IPS-18c (cell line): Measurements from ENCODE around the gene CTDP1.
"Not testable (repeated sequence)": the region's sequence is repeated elsewhere in the genome, so short reads cannot be mapped to it uniquely, and the experiment has no call there.

Experiments
- H3K4me3 ChIP-seq: 2 replicates; pipeline ENCODE4 v1.7.0; 2013; ENCODE audit warnings: low read depth, mild to moderate bottlenecking, low read length, moderate library complexity; ENCODE audit not compliant: insufficient read depth
- H3K9me3 ChIP-seq: one replicate; pipeline ENCODE4 v1.6.1; 2013; ENCODE audit warnings: mild to moderate bottlenecking, low read length, moderate library complexity; ENCODE audit not compliant: control insufficient read depth, insufficient read depth

The CTDP1 gene

DNA sequence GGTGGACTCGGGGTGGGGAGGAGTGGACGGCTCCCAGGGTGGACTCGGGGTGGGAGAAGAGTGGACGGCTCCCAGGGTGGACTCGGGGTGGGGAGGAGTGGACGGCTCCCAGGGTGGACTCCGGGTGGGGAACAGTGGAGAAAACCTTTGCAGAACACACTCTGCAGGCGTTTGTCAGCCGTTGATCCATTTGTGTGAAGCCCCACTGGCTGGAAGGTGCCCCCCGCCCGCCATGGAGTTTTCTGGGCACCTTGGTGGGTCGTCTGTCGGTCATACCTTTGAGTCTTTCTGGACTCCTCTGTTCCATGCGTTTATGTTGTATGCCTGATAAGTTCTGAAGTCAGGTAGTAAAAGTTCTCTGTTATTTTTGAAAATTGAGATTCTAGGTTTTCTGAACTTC is 12.5 kb downstream of the CTDP1 start:
- Histone ChIP-seq H3K4me3 (no peak overlapping the region), H3K9me3 (no peaks in the 10 kb centered on the region)

DNA sequence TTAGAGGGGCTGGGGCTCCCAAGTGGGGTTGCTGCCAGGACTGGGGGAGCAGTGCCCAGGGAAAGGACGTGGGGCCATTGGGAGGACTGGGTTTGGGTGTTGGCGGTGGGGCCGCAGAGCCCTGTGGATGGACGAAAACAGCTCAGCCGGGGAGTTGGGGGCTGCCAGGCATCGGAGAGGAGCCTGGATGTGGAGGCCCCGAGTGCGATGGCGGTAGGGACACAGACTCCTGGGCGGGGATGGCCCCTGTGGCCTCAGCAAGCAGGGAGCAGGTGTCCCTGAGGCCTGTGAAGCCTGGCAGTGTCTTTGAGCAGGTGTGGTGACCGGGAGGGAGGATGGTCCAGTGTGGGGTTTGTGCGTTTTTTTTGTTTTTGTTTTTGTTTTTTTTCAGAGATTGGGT is 13.3 kb downstream of the CTDP1 start:
- Histone ChIP-seq H3K4me3 (no peak overlapping the region), H3K9me3 (no peaks in the 10 kb centered on the region)

DNA sequence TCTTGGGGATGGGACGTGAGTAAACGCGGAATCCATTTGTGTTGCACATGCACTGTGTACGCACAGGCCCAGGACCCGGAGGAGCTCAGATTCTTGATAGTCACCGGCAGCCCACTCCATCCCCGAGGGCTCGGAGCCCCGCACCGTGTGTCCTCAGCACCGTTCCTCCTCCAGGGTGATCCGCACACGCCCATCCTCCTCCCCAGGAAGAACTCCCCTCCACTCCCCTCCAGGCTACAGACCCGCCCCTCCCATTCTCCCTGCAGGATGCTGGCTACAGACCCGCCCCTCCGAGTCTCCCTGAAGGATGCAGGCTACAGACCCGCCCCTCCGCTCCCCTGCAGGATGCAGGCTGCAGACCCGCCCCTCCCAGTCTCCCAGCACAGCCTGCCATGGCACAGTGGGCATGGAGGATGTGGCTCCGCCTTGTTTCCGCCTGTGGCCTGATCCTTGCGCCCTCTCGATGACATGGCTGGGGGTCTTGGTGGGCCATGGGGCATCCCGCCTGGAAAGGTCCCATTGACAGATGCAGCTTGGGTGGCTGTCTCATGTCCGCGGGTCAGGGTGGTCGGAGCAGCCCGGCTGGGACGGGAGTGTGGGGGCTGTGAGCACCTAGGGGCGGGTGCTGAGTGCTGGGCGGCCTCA is 14.1 kb downstream of the CTDP1 start:
- no peak overlapping the region for H3K4me3 ChIP-seq
- no peaks in the 10 kb centered on the region for H3K9me3 ChIP-seq

DNA sequence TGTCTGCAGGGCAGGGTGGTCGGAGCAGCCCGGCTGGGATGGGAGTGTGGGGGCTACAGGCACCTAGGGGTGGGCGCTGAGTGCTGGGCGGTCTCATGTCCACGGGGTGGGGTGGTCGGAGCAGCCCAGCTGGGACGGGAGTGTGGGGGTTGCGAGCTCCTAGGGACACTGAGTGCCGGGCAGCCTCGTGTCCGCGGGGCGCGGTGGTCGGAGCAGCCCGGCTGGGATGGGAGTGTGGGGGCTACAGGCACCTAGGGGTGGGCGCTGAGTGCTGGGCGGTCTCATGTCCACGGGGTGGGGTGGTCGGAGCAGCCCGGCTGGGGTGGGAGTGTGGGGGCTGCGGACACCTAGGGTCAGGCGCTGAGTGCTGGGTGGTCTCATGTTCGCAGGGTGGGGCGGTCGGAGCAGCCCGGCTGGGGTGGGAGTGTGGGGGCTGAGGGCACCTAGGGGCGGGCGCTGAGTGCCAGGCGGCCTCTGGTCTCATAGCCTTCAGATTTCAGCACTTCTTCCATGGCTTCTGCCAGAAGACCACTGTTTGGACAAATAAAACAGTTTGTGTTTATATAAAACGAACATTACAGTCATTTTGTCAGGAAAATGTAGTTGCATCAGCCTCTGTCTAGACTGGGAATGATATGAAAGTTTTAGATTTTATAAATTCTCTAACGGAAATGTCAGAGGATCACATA is 14.7 kb downstream of the CTDP1 start:
- H3K9me3 ChIP-seq, H3K4me3 ChIP-seq: not testable (repeated sequence)

DNA sequence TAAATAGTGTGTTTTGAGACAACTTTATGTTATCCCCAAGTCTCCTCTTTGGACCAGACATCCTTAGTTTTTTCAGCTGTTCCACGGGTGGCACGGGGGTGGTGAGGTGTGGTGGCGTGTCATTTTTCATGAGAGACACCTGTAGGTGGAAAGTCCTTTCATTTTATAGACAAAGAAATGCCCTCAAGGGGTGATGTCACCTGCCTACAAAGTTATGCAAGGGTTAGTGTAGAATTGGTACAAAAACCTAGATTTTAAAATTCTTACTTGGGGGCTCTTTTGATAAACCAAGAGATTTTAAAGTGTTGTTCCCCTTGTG is 15.3 kb downstream of the CTDP1 start:
- Histone ChIP-seq H3K9me3 (no peaks in the 10 kb centered on the region), H3K4me3 (no peak overlapping the region)

DNA sequence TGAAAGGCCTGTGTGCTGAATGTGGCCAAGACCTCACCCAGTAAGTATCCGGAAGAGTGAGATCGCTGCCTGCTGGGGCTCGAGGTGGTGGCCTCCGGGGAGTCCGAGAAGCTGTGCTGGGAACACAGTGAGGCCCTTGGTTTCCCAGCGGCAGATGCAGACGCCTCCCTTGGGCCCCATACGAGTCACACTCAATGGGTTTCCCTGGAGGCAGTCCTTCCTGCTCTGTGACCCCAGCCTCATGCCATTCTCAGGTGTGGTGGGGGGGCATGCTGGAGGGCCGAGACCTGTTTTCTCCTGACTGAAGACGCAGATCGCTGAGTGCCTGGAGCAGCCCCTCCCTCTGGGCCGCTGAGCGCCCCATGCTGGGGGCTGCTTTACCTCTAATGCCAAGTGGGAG is 15.7 kb downstream of the CTDP1 start:
- no peak overlapping the region for H3K4me3 ChIP-seq
- no peaks in the 10 kb centered on the region for H3K9me3 ChIP-seq

DNA sequence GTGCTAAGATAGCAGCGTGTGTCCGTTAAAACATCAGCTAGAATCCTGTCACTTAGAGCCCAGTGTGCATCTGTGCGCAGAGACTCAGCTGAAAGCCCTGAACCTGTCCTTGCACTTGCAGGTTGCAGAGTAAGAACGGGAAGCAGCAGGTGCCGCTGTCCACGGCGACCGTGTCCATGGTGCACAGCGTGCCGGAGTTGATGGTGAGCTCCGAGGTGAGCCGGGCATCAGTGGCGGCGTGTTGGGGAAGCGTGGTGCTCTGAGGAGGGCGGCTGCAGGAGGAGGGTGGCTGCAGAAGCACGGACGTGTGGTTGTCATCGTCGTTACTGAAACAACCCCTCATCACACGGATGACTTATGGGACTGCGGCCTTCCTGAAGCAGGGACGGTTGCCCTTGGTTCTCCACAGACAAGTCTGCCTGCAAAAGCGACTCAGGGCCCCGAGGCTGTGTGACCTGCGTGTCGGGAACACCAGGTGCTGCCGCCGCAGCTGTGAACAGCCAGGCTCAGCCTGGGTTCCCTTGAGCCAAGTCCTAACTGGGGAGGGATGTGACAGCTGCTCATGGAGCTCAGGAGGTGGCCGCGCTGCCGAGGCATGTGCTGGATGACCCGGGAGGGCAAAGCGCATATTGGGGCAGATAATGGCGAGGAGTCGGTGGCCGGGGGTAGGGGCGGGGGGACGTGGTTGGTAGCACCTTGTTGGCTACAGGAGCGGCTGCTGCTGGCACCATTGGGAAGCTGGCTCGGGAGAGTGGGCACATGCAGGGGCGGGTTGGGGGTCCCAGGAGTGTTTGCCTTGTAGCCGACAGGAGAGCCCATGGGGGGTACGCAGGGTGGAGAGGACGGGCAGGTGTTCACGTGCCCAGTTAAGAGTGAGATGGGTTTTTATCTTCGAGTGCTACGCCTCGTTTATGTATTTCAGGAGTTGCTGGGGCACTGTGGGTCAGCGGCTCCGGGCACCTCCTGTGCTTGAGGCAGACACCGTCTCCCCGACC is 16.6 kb downstream of the CTDP1 start:
- Histone ChIP-seq H3K4me3 (no peak overlapping the region), H3K9me3 (no peaks in the 10 kb centered on the region)

DNA sequence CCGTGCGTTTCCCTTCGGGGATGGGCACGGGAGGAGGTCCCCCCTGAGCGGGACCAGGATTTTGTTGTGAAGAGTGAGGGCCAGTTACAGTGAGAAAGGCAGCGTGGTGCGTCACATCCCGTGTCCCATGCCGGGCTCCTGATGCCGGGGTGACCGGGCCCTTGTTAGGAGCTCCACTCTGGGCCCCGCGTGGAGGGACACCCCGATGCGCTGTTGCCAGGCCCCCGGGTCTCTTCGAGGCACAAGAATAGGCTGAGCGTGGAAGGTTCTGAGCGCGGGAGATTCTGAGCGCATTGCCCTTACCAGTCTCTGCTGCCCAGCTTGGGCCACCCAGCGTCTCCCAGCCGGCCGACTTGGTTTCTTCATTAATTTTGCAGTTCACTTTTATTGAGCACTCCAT is 17.6 kb downstream of the CTDP1 start:
- no peak overlapping the region for H3K4me3 ChIP-seq
- no peaks in the 10 kb centered on the region for H3K9me3 ChIP-seq

DNA sequence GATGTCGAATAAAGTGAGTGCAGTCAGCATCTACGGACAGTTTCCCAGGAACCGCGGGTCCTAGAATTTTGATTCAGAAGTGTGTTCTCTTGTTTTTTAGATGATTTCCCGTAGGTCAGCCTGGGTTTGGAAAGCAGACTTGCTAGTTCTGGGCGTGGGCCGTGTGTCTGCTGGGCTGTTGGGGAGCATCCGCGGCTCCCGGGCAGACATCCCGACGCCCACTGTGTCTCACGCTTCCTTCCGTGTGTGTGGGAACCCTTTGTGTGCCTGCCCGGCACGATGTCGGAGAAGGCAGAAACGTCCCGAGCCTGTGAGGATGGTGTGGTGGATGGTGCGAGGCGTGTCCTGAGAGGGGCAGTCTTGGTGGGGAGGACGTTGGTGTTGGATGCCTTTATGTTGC is 18.4 kb downstream of the CTDP1 start:
- no peaks in the 10 kb centered on the region for H3K9me3 ChIP-seq
- no peak overlapping the region for H3K4me3 ChIP-seq

DNA sequence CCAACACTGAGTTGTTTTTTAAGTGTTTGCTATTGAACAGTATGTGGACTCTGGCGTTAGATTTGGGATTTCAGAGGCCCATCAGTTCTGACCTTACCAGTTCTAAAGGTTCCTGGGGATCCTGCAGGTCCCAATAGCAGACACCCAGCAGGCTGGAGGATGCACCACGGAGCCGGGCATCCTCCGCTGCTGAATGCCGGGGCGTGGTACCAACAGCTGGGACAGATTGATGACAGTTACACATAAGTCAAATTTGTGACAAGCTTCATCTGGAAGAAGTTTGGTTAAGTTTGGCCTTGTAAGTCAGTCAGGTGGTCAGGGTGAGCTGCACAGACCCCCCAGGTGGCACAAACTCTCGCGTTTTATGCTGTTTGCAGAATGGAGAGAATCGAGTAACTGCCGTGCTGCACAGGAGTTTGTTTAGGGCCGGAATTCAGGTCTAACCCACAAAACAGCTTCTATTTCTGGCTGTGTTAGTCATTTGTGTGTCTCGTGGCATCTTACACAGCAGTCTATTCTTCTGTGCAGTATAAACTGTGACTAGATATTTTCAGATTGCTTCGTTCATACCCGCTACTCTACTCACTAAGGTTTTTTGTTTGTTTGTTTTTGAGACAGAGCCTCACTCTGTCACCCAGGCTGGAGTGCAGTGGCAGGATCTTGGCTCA is 19.2 kb downstream of the CTDP1 start:
- no peaks in the 10 kb centered on the region for H3K9me3 ChIP-seq
- H3K4me3 ChIP-seq, result no peak overlapping the region

DNA sequence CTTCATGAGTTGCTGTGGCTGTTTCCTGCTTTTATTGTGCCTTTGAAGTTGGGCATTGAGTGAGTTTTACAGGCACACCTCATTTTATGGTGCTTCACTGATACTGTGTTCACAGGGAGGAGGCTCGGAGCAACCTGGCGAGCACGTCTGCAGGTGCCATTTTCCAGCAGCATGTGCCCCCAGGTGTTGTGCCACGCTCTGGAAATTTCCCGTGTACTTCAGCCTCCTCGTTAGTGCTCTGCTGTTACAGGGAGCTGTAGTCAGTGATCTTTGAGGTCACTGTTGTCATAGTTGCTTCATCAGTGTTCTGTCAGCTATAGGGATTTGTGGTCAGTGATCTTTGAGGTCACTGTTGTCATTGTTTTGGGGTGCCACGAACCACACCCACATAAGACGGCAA is 20.1 kb downstream of the CTDP1 start:
- H3K4me3 ChIP-seq, result no peak overlapping the region
- H3K9me3 ChIP-seq, result no peaks in the 10 kb centered on the region

DNA sequence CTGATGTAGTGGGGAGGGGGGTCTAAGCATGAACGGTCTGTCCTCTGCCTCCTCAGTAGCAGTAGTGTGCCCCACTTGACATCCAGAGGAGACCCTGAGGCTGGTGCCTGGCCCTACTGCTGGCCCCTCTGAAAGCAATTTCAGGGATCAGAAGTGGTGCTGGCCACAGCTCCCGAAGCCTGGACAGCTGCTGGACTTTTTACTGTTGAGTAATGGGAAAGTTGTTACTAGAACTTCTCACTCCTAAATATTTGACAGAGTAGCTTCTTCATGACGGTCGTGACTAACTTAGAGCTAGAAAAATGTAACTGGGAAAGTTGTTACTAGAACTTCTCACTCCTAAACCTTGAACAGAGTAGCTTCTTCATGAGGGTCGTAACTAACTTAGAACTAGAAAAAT is 23.3 kb downstream of the CTDP1 start:
- Histone ChIP-seq H3K9me3 (no peaks in the 10 kb centered on the region), H3K4me3 (no peak overlapping the region)

DNA sequence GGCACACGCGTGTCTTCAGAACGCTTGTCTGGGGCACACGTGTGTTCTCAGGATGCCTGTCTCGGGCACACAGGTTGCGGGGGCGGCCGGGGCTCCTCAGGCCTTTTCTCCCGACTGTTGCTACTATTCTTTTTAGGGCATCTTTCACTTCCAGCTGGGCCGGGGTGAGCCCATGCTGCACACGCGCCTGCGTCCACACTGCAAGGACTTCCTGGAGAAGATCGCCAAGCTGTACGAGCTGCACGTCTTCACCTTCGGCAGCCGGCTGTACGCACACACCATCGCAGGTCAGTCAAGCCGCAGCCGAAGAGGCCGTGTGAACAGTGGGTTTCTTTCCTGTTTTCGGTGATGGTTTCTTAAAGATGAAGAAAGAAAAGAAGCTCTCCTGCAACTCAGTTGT is 25.0 kb downstream of the CTDP1 start:
- H3K4me3 ChIP-seq, result no peak overlapping the region

DNA sequence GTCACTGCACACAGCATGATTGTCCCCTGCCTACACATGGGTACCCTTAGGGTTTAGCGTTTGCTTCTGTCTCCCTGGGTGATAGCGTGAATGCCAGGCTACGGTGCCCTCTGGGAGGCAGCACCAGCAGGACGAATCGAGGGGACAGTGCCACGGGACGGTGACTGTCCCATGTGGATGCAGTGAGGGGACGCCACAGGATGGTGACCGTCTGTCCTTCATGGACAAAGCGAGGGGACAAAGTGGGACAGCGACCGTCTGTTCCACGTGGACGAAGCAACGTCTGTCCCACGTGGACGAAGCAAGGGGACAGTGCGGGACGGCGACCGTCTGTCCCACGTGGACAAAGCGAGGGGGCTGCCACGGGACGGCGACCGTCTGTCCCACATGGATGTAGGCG is 25.7 kb downstream of the CTDP1 start:
- Histone ChIP-seq H3K4me3 (no peak overlapping the region), H3K9me3 (no peaks in the 10 kb centered on the region)

More for the DNA sequence above, 25.0 kb downstream of the CTDP1 start:
- no peaks in the 10 kb centered on the region for H3K9me3 ChIP-seq

DNA sequence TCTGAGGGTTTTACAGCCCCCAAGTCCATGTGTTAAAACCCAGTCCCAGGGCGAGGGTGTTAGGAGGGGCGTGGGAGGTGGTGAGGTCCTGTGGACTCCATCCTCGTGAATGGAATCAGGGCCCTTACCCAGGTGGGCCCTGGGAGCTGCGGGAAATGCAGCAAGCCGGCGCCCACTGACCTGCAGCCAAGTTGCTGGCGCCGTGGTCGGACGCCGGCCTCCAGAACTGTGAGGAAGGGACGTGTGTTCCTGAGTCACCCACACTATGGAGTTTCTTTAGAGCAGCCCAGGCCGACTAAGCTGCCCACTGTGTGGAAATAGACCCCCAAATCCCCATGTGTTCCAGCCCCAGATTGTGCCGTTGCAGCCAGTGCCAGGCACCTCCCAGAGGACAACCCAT is 26.4 kb downstream of the CTDP1 start:
- no peak overlapping the region for H3K4me3 ChIP-seq
- no peaks in the 10 kb centered on the region for H3K9me3 ChIP-seq

DNA sequence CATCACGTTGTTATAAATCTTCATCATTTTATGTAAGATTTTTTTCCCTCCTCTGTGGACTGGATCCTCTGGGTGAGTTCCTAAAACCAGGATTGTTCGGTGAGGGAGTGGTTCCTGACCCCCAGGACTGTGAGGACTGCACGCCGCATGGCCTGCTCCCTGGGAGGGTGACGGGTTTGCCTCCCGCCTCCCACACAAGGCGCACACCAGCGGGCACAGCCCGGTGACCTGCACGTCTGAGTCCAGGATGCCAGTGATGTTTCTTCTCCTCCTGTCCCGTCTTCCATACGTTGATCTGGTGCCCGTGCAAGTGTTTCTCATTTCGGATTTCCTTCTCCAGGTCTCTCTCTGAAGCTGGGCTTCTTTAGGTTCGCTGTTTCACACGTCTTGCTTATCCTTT is 27.1 kb downstream of the CTDP1 start:
- Histone ChIP-seq H3K9me3 (no peaks in the 10 kb centered on the region), H3K4me3 (no peak overlapping the region)

DNA sequence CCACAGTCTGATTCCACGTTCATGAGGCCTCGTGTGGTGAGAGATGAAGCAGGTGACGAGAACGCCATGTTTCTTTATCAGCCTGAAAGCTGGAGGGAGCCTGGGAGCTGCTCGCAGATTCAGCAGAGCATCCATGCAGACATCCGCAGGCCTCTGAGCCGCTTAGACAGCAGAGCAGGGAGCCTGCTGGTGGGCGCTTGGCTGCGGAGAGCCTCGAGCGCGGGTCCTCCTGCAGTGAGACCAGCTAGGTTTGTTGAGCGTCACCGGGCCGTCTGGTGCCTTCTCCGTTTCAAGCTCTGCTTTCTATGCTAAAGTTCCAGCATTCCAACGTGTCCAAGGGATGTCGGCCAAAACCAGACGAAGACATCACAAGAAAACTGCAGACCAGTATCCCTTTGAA is 27.6 kb downstream of the CTDP1 start:
- no peak overlapping the region for H3K4me3 ChIP-seq
- H3K9me3 ChIP-seq, result no peaks in the 10 kb centered on the region

DNA sequence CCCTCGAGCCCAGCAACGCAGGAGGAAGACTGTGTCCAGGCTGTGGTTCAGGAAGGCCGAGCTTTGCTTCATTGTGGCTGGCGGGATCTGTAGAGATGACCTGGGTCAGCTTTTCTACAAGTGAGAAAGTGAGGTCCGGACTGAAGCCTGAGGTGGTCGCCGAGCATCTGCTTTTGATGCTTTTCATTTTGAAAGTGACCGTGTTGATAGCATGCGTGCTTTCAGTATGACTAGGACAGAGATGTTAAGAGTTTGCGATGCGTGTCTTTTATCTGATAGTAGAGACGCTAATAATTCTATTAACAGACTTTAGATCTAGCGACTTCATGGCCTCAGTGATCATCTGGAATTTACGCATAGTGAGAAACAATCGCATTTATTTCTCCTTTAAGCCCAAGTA is 28.1 kb downstream of the CTDP1 start:
- no peak overlapping the region for H3K4me3 ChIP-seq

More for the DNA sequence above, 28.1 kb downstream of the CTDP1 start:
- no peaks in the 10 kb centered on the region for H3K9me3 ChIP-seq
